Measurements from ENCODE around the gene DAP3.

DNA sequence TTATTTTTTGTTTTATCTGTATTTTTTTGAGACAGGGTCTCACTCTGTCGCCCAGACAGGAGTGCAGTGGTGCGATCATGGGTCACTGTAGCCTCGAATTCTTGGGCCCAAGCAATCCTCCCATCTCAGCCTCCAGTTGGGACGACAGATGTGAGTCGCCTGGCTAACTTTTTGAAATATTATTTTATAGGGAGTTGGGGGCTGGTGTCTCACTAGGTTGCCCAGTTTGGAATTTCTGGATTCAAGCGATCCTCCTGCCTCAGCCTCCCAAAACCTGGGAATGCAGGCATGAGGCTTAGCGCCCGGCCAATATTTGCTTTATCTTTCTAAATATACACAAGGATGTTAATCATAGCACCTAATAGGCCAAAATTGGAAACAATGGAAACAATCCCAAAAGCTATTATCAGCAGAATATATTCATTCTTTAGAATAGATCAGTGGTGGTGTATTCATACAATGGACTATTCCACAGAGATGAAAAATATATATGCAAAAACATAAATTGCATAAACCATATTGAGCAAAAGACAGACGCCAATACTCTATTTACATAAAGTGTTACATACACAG is 55.9 kb downstream of the DAP3 start:
- no peak for TF ChIP-seq SP2 (CRISPR knock-in tag; IDR thresholded peaks at IDR 0.05)
- TF ChIP-seq, protein P1, sequence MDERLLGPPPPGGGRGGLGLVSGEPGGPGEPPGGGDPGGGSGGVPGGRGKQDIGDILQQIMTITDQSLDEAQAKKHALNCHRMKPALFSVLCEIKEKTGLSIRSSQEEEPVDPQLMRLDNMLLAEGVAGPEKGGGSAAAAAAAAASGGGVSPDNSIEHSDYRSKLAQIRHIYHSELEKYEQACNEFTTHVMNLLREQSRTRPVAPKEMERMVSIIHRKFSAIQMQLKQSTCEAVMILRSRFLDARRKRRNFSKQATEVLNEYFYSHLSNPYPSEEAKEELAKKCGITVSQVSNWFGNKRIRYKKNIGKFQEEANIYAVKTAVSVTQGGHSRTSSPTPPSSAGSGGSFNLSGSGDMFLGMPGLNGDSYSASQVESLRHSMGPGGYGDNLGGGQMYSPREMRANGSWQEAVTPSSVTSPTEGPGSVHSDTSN (CRISPR knock-in tag; IDR thresholded peaks at IDR 0.05): no peak
- TF ChIP-seq, protein P2, sequence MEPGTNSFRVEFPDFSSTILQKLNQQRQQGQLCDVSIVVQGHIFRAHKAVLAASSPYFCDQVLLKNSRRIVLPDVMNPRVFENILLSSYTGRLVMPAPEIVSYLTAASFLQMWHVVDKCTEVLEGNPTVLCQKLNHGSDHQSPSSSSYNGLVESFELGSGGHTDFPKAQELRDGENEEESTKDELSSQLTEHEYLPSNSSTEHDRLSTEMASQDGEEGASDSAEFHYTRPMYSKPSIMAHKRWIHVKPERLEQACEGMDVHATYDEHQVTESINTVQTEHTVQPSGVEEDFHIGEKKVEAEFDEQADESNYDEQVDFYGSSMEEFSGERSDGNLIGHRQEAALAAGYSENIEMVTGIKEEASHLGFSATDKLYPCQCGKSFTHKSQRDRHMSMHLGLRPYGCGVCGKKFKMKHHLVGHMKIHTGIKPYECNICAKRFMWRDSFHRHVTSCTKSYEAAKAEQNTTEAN (CRISPR knock-in tag; conservative IDR thresholded peaks at IDR 0.05): no peak
- TF ChIP-seq SMC3 (IDR thresholded peaks at IDR 0.05; ENCODE audit: low read length): no peak
- no peak for TF ChIP-seq ZNF431 (CRISPR knock-in tag; IDR thresholded peaks at IDR 0.05; ENCODE audit: borderline replicate concordance, low read depth)
- TF ChIP-seq SMARCC2 (IDR thresholded peaks at IDR 0.05): no peak
- TF ChIP-seq CHD2 (IDR thresholded peaks at IDR 0.05; ENCODE audit: low read depth, low read length): no peak
- no peak for TF ChIP-seq FOXA3 (CRISPR knock-in tag; IDR thresholded peaks at IDR 0.05)
- TF ChIP-seq CTCF (CRISPR knock-in tag; IDR thresholded peaks at IDR 0.05): no peak
- no peak for TF ChIP-seq PAX8 (CRISPR knock-in tag; IDR thresholded peaks at IDR 0.05; ENCODE audit: borderline replicate concordance)
